ENCODE results near the gene THSD4. TPM values are rescaled to one million over a fixed set of nuclear protein-coding genes. Genes with fewer than 3 reads are reported as not detected.
"Not testable (repeated sequence)": the region's sequence is repeated elsewhere in the genome, so short reads cannot be mapped to it uniquely, and the experiment has no call there.

Gene THSD4
- total RNA-seq, 1 donor from 2014 or later = 116 TPM

DNA sequence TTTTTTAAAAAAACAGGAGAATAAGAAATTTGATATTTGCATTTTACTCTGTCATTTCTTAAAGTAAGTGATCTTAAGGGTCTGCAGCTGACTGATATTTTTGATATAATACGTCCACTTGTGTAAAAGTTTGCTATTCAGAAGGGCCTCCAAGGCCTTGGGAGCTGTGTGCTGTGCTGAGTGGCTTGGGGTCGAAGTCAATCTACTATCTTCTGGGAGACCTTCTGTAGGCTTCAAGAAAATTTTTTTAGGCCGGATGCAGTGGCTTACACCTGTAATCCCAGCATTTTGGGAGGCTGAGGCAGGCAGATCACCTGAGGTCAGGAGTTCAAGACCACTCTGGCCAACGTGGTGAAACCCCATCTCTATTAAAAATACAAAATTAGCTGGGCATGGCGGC, 26.3 kb downstream of the THSD4 start:
- intact Hi-C loops (cut with DNase I) = no loop called here
- no peak for DNase-seq (ENCODE audit: low spot score)

DNA sequence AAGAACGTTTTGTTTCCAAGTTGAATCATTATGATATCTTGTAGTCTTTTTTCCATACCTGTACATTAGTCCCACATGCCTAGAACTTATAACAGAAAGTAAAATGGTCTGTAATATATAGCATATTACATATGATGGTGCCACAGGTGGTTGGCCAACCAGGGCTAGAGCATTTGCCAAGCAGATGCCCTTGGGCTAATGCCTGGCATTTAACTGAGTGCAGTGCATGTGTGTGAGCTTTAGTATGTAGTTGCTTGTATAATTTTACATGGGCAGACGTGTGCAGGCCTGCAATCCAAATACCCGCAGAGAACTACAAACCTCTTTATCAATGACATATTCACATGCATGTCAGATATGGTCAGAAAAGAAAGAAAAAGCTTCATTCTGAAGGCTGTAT, 27.5 kb downstream of the THSD4 start:
- DNase-seq (ENCODE audit: low spot score) = no peak
- intact Hi-C loops (cut with DNase I) = no loop called here

GRCh38 chr15:71143373-71144310, 28.4 kb downstream of the THSD4 start:
- intact Hi-C loops (cut with DNase I) = no loop called here
- no peak for DNase-seq (ENCODE audit: low spot score)

DNA sequence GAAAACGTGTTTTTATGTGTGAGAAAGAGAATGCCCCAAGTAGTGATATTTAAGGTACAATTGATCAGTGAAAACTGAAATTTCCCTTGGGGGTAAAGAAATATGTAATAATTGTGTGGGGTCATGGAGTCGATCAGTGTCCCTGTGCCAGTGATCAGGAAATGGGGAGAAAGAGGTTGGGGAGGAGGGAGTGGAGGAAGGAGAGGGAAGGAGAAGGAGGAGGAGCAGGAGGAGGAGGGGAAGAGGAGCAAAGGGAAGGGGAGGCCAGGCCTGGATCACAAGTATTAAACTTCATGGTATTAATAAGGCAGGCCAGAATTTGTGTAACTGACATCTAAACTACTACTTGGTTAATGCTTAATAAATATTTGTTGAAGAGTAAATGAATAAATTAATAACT, 30.4 kb downstream of the THSD4 start:
- no peak for DNase-seq (ENCODE audit: low spot score)
- intact Hi-C loops (cut with DNase I) = loop anchor here (2.0 kb wide), 1 partner anchor 29 kb away; no protein-coding TSS in a partner anchor

DNA sequence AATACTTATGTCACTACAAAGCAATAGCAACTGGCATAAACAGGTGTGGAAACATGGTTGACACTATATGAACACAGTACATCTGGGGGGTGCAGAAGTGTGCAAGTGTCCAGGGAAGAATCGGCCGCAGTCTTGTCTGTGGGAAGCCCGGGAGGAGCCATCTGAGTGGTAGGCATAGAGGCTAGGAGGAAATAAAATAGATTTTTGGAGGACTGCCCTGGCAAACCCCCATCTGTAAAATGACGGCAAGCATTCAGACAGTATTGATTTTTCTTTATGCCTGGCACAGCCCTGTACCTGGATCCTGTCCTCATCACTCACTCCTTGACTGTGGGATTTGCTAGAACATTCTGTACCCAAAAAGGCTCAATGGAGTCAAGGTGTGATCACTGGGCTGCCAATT, 31.3 kb downstream of the THSD4 start:
- no peak for DNase-seq (ENCODE audit: low spot score)
- intact Hi-C loops (cut with DNase I) = loop anchor here (2.0 kb wide), 1 partner anchor 30 kb away; no protein-coding TSS in a partner anchor

DNA sequence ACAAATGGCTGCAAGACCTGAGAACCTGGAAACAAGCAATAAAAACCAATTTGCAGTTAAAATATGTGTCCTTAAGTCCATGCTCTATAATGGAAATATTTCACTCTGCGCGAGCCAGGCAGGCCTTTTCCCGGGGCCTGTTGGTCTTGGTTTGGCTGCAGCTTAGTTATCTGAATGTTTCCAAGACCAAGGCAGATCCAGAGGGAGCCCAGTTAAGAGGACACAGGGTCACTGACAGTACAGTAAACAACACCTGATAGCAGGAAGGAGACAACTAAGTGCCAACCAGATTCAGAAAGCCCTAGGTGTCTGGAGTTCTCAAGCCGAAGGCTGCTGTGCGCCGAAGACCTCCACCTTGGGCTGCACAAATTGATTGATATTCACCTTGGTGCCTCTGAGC, 32.8 kb downstream of the THSD4 start:
- intact Hi-C loops (cut with DNase I) = no loop called here
- no peak for DNase-seq (ENCODE audit: low spot score)

- intact Hi-C loops (cut with DNase I) = no loop called here
Measured at GRCh38 chr15:71149646-71150557, 34.6 kb downstream of the THSD4 start.

GRCh38 chr15:71151081-71151480, 35.8 kb downstream of the THSD4 start:
- intact Hi-C loops (cut with DNase I) = no loop called here
- DNase-seq (ENCODE audit: low spot score) = no peak

More at GRCh38 chr15:71149646-71150557, 34.6 kb downstream of the THSD4 start:
- DNase-seq (ENCODE audit: low spot score) = no peak

- intact Hi-C loops (cut with DNase I) = no loop called here
- no peak for DNase-seq (ENCODE audit: low spot score)
Measured at GRCh38 chr15:71152542-71152941, 37.3 kb downstream of the THSD4 start.

GRCh38 chr15:71153823-71154524, 38.7 kb downstream of the THSD4 start:
- intact Hi-C loops (cut with DNase I) = no loop called here
- DNase-seq (ENCODE audit: low spot score) = no peak

GRCh38 chr15:71154607-71155200, 39.4 kb downstream of the THSD4 start:
- DNase-seq (ENCODE audit: low spot score) = no peak
- intact Hi-C loops (cut with DNase I) = no loop called here

DNA sequence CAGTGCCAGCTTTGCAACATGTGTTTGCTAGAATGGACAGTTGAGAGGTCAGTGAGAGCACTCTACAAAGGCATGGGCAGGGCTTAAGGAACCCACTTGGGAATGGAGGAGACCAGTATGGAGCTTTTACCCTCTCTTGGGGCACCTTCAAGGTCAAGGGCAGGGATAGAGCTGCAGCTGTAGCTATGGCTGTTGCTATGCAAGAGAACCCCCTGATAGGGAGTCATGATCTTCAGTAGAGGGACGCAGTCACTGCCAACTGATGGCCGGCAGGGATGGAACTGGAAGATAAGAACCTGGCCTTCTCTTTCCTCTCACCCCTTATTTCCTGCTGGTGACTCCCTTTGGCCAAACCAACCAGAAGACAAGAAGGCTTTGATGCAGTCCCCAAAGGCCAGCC, 40.3 kb downstream of the THSD4 start:
- intact Hi-C loops (cut with DNase I) = no loop called here
- DNase-seq (ENCODE audit: low spot score) = no peak

DNA sequence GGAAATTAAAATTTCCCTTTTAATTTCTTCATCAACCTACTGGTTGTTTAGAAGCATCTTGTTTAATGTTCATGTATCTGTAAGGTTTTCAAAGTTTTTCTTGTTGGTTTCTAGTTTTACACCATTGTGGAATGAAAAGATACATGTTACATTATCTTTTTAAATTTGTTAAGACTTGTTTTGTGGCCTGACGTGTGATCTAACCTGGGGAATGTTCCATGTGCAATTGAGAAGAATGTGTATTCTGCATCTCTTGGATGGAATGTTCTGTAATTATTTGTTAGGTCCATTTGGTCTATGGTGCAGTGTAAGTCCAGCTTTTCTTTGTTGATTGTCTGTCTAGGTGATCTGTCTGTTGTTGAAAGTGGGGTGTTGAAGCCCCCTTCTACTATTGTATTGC, 45.7 kb downstream of the THSD4 start:
- intact Hi-C loops (cut with DNase I) = no loop called here
- no peak for DNase-seq (ENCODE audit: low spot score)

GRCh38 chr15:71162309-71162708, 47.0 kb downstream of the THSD4 start:
- no peak for DNase-seq (ENCODE audit: low spot score)
- intact Hi-C loops (cut with DNase I) = no loop called here

GRCh38 chr15:71164606-71165005, 49.3 kb downstream of the THSD4 start:
- DNase-seq (ENCODE audit: low spot score); intact Hi-C loops (cut with DNase I): not testable (repeated sequence)

- intact Hi-C loops (cut with DNase I) = no loop called here
Measured at GRCh38 chr15:71167445-71168165, 52.3 kb downstream of the THSD4 start.

DNA sequence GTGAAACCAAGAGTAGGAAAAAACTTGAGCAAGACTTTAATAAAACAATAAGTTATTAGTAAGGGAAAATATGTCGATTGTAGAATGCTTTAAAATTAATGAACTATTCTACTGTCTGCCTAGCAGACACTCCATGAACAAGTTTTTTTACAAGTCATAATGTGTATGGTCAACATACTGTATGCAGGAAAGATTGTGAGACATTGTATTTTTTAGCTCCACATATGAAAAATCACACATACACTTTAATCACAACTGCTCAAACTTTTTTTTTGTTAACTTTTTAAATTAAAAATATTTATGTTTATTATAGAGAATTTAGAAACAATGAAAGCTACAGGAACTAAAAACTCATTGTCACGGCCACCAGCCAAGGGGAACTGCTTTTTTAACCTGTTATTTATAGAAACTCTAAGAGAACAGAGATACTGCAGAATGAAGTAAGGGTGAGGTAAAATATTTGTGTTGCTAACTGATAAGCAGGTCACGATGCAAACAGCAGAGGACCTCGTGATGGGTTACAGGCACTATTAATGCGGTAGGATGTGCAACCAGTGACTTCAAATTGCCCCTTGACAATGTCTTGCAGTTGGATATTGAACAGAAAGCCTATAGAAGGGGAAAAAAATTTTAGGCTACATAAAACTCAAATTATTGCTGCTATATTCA, 53.0 kb downstream of the THSD4 start:
- DNase-seq (ENCODE audit: low spot score) = no peak
- intact Hi-C loops (cut with DNase I) = no loop called here

More at GRCh38 chr15:71167445-71168165, 52.3 kb downstream of the THSD4 start:
- no peak for DNase-seq (ENCODE audit: low spot score)

DNA sequence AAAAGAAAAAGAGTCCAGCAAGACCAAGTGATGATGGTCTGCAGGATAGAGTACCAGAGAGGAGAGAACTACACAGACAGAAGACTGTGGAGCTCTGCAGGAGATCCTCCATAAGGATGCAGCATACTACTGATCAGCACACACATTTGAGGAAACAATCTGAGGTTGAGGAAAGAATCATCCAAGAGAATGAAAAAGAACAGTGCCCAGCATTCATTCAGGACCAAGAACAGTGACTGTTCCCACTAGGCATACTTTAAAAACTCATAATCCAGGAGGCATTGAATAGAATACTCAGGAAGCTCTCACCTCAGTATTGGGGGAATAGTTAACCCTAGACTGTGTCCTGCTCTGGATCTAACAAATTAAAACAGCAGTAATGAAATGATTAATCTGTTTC, 54.9 kb downstream of the THSD4 start:
- intact Hi-C loops (cut with DNase I) = no loop called here

More for the DNA sequence above, 54.9 kb downstream of the THSD4 start:
- no peak for DNase-seq (ENCODE audit: low spot score)

Measured in cardiac septum (tissue), 1 donor.